Bronchus fibroblast of lung (primary cell): ENCODE measurements around the gene RLIM. TPM values are rescaled to one million over a fixed set of nuclear protein-coding genes. Genes with fewer than 3 reads are reported as not detected.

Experiments
- total RNA-seq: library from RNA; depleted of rRNA; stranded (reverse); fragments of >200 nt; gene quantifications from 2 replicates; pipeline ENCODE4 v1.2.3, GENCODE V29; 2015

Gene RLIM
- 21.7 and 26.6 TPM in 2 replicates for total RNA-seq

DNA sequence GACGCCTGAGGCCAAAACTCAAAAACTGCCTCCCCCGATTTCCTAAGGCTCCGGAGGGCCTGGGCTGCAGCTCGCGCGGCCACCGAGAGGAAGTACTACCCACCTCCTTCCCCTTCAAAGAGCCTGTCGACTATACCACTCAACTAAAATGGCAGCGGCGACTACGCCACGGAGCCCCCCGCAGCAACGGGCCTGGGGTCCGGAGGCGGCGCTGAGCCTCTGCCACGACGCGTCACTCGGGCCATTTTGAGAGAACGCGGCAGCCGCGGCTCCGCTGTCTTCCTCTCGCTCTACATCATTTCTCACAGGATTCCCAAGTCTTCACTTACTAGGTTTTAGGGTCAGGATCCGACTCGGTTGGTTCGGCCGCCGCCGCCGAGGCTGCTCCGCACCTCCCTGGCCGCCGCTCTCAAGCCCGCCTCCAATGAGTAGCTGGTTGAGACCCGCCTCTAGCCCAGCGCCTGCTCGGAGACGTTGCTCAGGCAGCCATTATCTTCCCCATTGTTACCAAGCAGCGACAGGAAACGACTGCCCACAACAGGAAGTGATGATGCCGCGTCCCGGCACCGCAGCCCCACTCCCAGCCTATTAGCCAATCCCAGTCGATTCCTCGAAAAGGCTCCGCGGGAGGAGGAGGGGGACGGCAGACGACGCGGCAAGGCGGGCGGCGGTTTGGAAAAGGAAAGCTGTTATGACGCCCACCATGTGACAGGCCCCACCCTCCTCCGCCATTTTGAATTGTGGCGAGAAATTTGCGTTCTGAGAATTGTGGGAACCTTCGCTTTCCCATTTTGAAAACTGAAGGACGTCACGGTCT is at the start of gene RLIM:
Gene RLIM, minus strand, starts transcription at position 532 of the 817 bp plus-strand sequence. CDS start 18,647 bp downstream, outside the sequence.

Other genes starting within 250 kb of the RLIM start
- 11.4 and 13.6 TPM in 2 replicates for gene SLC16A2, start 193.1 kb downstream of the RLIM start, total RNA-seq